Hematopoietic multipotent progenitor cell treated with erythropoietin and hydrocortisone succinate and interleukin-3 and kit ligand, for 4 days (in vitro differentiated cells): ENCODE measurements around the gene TSGA10.
"Not testable (repeated sequence)": the region's sequence is repeated elsewhere in the genome, so short reads cannot be mapped to it uniquely, and the experiment has no call there.

Source experiments
- DNase-seq: peaks from one replicate; pipeline ENCODE4 v3.0.0-alpha.2; 2015

The TSGA10 gene

GRCh38 chr2:99067871-99068625, 86.7 kb downstream of the TSGA10 start:
- peak; percentile 41 for DNase-seq

- DNase-seq = peak; percentile 80
These were observed 88.4 kb downstream of the TSGA10 start for GRCh38 chr2:99066075-99066958.

- not testable (repeated sequence) for DNase-seq
These were observed 105.6 kb downstream of the TSGA10 start for GRCh38 chr2:99049187-99049586.

GRCh38 chr2:99040736-99041300, 113.9 kb downstream of the TSGA10 start:
- DNase-seq = not testable (repeated sequence)

- peak; percentile 3 for DNase-seq
These were observed 118.8 kb downstream of the TSGA10 start for GRCh38 chr2:99035920-99036319.

- DNase-seq = no peak
These were observed 122.0 kb downstream of the TSGA10 start for GRCh38 chr2:99032786-99033185.

- DNase-seq = no peak
These were observed 122.7 kb downstream of the TSGA10 start for GRCh38 chr2:99032001-99032400.

- DNase-seq = peak; percentile 13
These were observed 123.3 kb downstream of the TSGA10 start for GRCh38 chr2:99031481-99031880.

- no peak for DNase-seq
These were observed 126.2 kb downstream of the TSGA10 start for GRCh38 chr2:99028558-99028957.

GRCh38 chr2:99027856-99028255, 126.9 kb downstream of the TSGA10 start:
- no peak for DNase-seq

GRCh38 chr2:99000708-99001107, 154.0 kb downstream of the TSGA10 start:
- no peak for DNase-seq

GRCh38 chr2:98988695-98989094, 166.0 kb downstream of the TSGA10 start:
- not testable (repeated sequence) for DNase-seq

GRCh38 chr2:98985905-98986666, 168.7 kb downstream of the TSGA10 start:
- DNase-seq = peak; percentile 29

- DNase-seq = no peak
These were observed 179.1 kb downstream of the TSGA10 start for GRCh38 chr2:98975611-98976010.

GRCh38 chr2:98972582-98973167, 182.1 kb downstream of the TSGA10 start:
- DNase-seq = no peak

GRCh38 chr2:98959810-98960507, 194.8 kb downstream of the TSGA10 start:
- DNase-seq = no peak

GRCh38 chr2:98952966-98953365, 201.8 kb downstream of the TSGA10 start:
- DNase-seq = no peak

- DNase-seq = no peak
These were observed 205.6 kb downstream of the TSGA10 start for GRCh38 chr2:98948956-98949739.

GRCh38 chr2:98947554-98947953, 207.2 kb downstream of the TSGA10 start:
- no peak for DNase-seq
